GM03348 (cell line): ENCODE measurements around the gene ZNF256.
A peak's percentile ranks its signal among the peaks of the same experiment; 100 is the strongest.

Experiments
- DNase-seq: peaks from one replicate; pipeline ENCODE4 v3.0.0; 2012; ENCODE audit warnings: low spot score

The ZNF256 gene

GRCh38 chr19:57947419-57948134, at the start of gene ZNF256:
Gene ZNF256, minus strand, starts transcription at chr19:57947706. Its CDS starts 232 bp downstream, at chr19:57947474.
- peak; percentile 97 for DNase-seq

- DNase-seq = no peak
These were observed 45.3 kb upstream of the ZNF256 start for GRCh38 chr19:57992841-57993240.

- no peak for DNase-seq
These were observed 31.2 kb upstream of the ZNF256 start for GRCh38 chr19:57978586-57979289.

GRCh38 chr19:57974434-57974833, 26.9 kb upstream of the ZNF256 start, which contains the start of gene C19orf18:
Gene C19orf18, minus strand, starts transcription at chr19:57974534. Its CDS starts 102 bp downstream, at chr19:57974432.
- no peak for DNase-seq

- DNase-seq = no peak
These were observed 17.3 kb upstream of the ZNF256 start for GRCh38 chr19:57964761-57965160.

GRCh38 chr19:57961785-57962184, 14.3 kb upstream of the ZNF256 start:
- DNase-seq = no peak

- no peak for DNase-seq
These were observed 7.5 kb upstream of the ZNF256 start for GRCh38 chr19:57954996-57955395.

GRCh38 chr19:57949702-57950101, 2.2 kb upstream of the ZNF256 start:
- no peak for DNase-seq

GRCh38 chr19:57949296-57949695, 1.8 kb upstream of the ZNF256 start:
- DNase-seq = no peak

GRCh38 chr19:57947088-57947418, 453 bp downstream of the ZNF256 start:
- DNase-seq = peak; percentile 7

- DNase-seq = no peak
These were observed 1.2 kb downstream of the ZNF256 start for GRCh38 chr19:57946316-57946715.

GRCh38 chr19:57941593-57941992, 5.9 kb downstream of the ZNF256 start:
- DNase-seq = no peak

GRCh38 chr19:57935731-57936130, 11.8 kb downstream of the ZNF256 start:
- DNase-seq = no peak

- peak; percentile 77 for DNase-seq
These were observed 12.5 kb downstream of the ZNF256 start, which contains the start of gene ZNF418 for GRCh38 chr19:57934820-57935665. Gene ZNF418, minus strand, starts transcription at chr19:57935402. Its CDS starts 1,580 bp downstream, at chr19:57933822.

GRCh38 chr19:57927587-57927986, 19.9 kb downstream of the ZNF256 start:
- DNase-seq = no peak

GRCh38 chr19:57916168-57916995, 31.1 kb downstream of the ZNF256 start, which contains the start of gene ZNF417:
Gene ZNF417, minus strand, starts transcription at chr19:57916592. Its CDS starts 181 bp downstream, at chr19:57916411.
- DNase-seq = peak; percentile 94

- DNase-seq = no peak
These were observed 33.0 kb downstream of the ZNF256 start for GRCh38 chr19:57914531-57914930.

GRCh38 chr19:57907394-57907793, 40.1 kb downstream of the ZNF256 start:
- no peak for DNase-seq

GRCh38 chr19:57905258-57905657, 42.2 kb downstream of the ZNF256 start:
- no peak for DNase-seq

- no peak for DNase-seq
These were observed 43.8 kb downstream of the ZNF256 start for GRCh38 chr19:57903618-57904184.

GRCh38 chr19:57900311-57900710, 47.2 kb downstream of the ZNF256 start:
- no peak for DNase-seq
